Measurements from ENCODE around the gene EGLN2.
"Not testable (repeated sequence)": the region's sequence is repeated elsewhere in the genome, so short reads cannot be mapped to it uniquely, and the experiment has no call there.

EGLN2 gene

GRCh38 chr19:40813182-40813581 is 14.2 kb downstream of the EGLN2 start:
- in situ Hi-C loops (cut with HindIII; ENCODE audit: low sequenced_read_pairs), result no loop called here

- in situ Hi-C loops (cut with HindIII; ENCODE audit: low sequenced_read_pairs), result no loop called here
These were observed 16.2 kb downstream of the EGLN2 start for GRCh38 chr19:40815223-40815622.

GRCh38 chr19:40818480-40819399 is 19.7 kb downstream of the EGLN2 start:
- in situ Hi-C loops (cut with HindIII; ENCODE audit: low sequenced_read_pairs), result not testable (repeated sequence)

DNA sequence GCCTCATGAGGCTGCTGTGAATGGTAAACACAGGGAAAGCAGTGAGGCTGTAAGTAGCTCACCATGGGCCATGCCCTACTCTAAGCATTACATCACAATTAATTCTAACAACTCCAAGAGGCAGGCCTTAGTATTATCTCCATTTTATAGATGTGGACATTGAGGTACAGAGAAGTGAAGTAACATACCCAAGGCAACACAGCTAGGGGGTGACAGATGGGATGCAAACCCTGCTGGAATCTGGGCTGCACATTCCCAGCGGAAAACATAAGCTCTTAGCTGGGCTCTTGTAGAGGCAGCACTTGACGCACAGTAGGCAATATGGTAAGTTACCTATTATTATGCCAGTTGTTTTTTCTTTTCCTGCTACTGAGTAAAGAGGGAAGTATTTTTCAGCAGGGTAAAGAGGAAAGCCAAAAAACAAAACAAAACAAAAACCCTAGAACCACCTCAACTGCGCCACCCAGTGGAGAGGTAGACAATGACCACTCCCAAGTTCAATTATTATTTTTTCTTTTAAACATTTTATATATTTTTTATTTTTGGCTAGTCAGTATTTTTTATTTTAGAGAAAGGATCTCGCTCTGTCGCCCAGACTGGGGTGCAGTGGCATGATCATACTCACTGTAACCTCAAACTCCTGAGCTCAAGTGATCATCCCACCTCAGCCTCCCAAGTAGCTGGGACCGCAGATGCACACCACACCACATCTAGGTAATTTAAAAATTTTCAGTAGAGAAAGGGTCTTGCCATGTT is 20.7 kb downstream of the EGLN2 start:
- in situ Hi-C loops (cut with HindIII; ENCODE audit: low sequenced_read_pairs), result not testable (repeated sequence)

DNA sequence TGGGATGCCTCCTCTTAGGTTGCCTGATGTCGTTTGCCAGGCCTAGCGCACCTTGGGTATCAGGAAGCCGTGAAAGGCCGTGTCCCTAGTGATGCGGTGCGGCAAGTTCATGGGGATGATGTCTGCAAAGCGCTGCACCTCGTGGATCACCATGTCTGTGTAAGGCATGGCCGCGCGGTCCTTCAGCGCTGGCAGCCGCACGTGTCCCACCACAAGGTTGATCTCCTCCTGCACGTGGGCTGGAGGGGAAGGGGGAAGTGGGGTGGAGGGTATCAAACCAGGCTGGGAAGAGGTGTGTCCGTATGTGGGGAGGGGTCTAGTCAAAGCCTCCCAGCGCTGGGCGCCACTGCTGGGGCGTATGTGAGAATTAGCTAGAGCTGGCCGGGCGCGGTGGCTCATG is 23.2 kb downstream of the EGLN2 start:
- in situ Hi-C loops (cut with HindIII; ENCODE audit: low sequenced_read_pairs), result no loop called here

GRCh38 chr19:40822704-40823553 is 23.9 kb downstream of the EGLN2 start:
- in situ Hi-C loops (cut with HindIII; ENCODE audit: low sequenced_read_pairs), result not testable (repeated sequence)

GRCh38 chr19:40824916-40825315 is 25.9 kb downstream of the EGLN2 start:
- in situ Hi-C loops (cut with HindIII; ENCODE audit: low sequenced_read_pairs), result not testable (repeated sequence)

DNA sequence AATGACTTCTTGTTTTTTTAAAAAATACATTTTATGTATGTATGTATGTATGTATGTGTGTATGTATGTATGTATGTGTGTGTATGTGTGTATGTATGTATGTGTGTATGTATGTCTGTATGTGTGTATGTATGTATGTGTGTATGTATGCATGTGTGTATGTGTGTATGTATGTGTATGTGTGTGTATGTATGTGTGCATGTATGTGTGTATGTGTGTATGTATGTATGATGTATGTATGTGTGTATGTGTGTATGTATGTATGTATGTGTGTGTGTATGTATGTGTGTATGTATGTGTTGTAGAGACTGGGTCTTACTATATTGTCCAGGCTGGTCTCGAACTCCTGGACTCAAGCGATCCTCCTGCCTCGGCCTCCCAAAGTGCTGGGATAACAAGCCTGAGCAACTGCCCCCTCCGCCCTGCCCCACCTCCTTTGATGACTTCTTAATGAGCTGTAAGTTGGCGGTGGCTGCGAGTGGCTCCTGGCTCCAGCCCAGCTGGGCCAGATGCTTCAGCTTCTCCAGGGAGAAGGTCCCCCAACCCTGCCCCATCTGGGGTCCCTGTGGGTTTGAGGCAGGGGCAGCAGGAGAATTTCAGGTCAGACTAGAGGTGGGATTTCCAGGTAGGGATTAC is 26.6 kb downstream of the EGLN2 start:
- in situ Hi-C loops (cut with HindIII; ENCODE audit: low sequenced_read_pairs), result not testable (repeated sequence)

DNA sequence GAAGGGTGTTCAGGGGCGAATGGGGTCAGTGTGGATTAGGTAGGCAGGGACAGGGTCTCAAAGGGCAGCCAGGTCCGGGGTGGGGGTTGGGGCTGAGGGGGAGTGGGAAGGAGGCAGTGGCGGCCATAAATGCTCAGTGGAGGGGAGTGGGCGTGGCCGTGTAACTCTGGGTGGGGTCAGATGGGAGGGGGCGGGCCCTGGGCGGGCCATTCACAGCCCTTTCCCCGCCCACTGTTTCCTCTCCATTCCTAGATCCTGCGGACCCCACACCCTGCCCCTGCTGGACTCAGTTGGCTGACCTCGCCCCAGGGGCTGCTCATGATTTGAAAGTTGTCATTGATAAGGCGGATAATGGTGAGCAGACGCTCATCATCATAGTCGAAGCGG is 27.3 kb downstream of the EGLN2 start:
- in situ Hi-C loops (cut with HindIII; ENCODE audit: low sequenced_read_pairs), result not testable (repeated sequence)

DNA sequence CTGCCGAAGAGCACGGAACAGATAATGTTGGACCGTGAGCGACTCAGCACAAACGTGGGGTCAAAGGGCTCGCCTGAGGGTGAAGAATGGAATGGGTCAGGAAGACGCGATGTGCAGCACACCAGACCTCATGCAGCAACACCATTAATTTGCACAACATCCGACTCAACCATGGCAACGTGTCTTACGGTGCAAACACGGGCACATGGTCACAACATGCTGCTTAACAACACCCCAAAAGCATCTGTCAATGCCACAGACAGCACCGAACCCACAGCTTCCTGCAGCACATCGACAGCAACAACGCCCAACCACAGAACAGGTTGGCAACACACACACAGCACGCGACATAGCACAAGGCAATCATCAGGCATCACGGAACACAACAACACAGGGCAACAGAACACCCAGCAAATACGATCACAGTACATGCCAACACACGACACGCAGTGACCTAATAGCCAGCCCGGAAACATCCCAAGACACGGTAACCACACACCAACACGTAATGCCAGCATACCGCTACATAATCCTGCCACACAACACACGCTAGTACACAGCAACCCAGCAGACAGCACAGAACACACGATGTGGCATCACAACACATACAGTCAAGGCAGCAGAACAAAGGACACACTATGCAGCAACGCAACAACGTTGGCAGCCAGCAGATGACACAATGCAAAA is 27.9 kb downstream of the EGLN2 start:
- in situ Hi-C loops (cut with HindIII; ENCODE audit: low sequenced_read_pairs), result not testable (repeated sequence)

GRCh38 chr19:40827386-40828247 is 28.6 kb downstream of the EGLN2 start:
- in situ Hi-C loops (cut with HindIII; ENCODE audit: low sequenced_read_pairs), result no loop called here

DNA sequence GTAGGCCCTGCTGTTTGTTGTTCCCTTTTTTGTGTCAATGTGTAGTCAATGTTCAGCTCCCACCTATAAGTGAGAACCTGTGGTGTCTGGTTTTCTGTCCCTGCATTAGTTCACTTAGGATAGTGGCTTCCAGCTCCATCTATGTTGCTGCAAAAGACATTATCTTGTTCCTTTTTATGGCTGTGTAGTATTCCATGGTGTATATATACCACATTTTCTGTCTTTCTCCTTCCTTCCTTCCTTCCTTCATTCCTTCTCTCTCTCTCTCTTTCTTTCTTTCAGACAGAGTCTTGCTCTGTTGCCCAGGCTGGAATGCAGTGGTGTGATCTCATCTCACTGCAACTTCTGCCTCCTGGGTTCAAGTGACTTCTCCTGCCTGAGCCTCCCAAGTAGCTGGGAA is 30.2 kb downstream of the EGLN2 start:
- in situ Hi-C loops (cut with HindIII; ENCODE audit: low sequenced_read_pairs), result no loop called here

GRCh38 chr19:40830741-40831140 is 31.8 kb downstream of the EGLN2 start:
- in situ Hi-C loops (cut with HindIII; ENCODE audit: low sequenced_read_pairs), result not testable (repeated sequence)

DNA sequence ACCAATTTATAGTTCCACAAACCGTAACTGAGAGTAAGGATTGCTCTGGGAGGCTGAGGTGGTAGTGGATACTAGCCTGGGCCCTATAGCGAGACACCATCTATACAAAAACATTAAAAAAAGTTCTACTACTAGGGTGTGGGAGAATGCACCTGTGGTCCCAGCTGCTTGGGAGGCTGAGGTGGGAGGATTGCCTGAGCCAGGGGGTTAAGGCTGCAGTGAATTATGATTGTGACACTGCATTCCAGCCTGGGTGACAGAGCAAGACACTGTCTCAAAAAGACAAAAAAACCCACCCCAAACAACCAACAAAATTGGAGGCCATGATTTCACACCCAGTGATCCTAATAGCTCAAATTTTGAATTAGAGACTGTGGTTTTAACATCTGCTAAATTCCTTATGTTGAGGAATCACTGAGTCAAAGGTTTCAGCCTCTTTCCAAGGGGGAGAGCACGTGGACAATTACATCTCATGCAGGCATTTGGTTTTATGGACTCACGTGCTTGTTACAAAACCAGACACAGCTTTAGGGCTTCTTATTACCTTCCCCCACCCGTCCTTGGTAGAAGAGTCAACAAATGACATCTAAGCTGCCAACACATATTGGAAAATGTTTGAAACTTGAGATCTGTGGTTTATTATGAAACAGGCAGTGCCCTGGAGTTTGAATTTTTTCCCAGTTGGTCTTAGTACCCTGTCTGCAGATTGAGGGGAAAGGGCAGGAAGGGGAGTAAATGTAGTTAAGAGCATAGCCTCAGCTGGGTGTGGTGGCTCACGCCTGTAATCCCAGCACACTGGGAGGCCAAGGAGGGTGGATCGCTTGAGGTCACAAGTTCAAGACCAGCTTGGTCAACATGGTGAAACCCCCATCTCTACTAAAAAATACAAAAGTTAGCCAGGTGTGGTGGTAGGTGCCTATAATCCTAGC is 32.8 kb downstream of the EGLN2 start:
- in situ Hi-C loops (cut with HindIII; ENCODE audit: low sequenced_read_pairs), result no loop called here

DNA sequence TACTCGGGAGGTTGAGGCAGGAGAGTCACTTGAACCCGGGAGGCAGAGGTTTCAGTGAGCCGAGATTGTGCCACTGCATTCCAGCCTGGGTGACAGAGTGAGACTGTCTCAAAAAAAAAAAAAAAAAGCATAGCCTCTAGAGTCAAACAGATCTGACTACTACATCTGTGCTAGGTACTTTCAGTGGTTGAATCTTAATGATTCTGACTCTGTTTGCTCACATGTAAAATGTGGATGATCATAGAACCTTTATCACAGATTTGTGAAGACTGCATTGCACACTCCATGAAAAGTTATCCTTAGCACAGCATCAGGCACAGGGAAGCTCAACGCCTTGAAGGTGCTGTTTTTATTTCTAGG is 33.4 kb downstream of the EGLN2 start:
- in situ Hi-C loops (cut with HindIII; ENCODE audit: low sequenced_read_pairs), result not testable (repeated sequence)

- in situ Hi-C loops (cut with HindIII; ENCODE audit: low sequenced_read_pairs), result not testable (repeated sequence)
These were observed 34.9 kb downstream of the EGLN2 start for GRCh38 chr19:40833728-40834533.

DNA sequence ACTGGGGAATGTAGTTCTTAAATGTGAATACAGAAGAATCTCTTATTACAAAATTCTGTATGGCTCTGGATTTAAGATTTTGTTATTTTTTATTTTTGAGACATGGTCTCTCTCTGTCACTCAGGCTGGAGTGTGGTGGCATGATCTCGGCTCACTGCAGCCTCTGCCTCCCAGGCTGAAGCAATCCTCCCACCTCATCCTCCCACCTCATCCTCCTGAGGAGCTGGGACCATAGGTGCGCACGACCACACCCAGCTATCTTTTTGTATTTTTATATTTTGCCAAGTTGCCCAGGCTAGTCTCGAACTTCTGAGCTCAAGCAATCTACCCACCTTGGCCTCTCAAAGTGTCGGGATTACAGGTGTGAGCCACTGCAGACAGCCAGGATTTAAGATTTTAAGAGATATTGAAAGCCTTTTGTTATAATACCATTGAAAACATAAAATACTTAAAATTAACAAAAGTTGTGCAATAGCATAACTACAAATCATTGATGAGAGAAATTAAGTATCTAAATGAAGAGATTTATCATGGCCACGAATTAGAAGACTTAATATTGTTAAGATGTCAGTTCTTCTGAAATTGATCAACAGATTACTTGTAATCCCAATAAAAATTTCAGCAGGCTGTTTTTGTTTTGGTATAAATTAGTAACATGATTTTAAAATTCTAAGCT is 37.9 kb downstream of the EGLN2 start:
- in situ Hi-C loops (cut with HindIII; ENCODE audit: low sequenced_read_pairs), result no loop called here
